Gastrocnemius medialis (tissue), 4 donors: Measurements from ENCODE around the gene TMUB1.

Experiments used
- POLR2A ChIP-seq, 2 donors: fragments of 450-650 bp; IDR thresholded peaks; one replicate each; pipeline ENCODE4 v1.6.1; 2017; ENCODE audit warnings: antibody characterized with exemption in 2 of 2, mild to moderate bottlenecking in 2 of 2, moderate library complexity in 2 of 2
- TF ChIP-seq, protein P1 (sequence below), 5 experiments: fragments of 450-650 bp in 3 of 5; fragments of 200-600 bp in 2 of 5; sonication (generic) in 2 of 5; IDR thresholded peaks in 4 of 5; conservative IDR thresholded peaks in 1 of 5; 1 replicate in 4 of 5; 2 replicates in 1 of 5; pipeline ENCODE4 v1.5.1; 2016 to 2019; ENCODE audit warnings: antibody characterized with exemption in 5 of 5, mild to moderate bottlenecking in 3 of 5, moderate library complexity in 3 of 5

DNA sequence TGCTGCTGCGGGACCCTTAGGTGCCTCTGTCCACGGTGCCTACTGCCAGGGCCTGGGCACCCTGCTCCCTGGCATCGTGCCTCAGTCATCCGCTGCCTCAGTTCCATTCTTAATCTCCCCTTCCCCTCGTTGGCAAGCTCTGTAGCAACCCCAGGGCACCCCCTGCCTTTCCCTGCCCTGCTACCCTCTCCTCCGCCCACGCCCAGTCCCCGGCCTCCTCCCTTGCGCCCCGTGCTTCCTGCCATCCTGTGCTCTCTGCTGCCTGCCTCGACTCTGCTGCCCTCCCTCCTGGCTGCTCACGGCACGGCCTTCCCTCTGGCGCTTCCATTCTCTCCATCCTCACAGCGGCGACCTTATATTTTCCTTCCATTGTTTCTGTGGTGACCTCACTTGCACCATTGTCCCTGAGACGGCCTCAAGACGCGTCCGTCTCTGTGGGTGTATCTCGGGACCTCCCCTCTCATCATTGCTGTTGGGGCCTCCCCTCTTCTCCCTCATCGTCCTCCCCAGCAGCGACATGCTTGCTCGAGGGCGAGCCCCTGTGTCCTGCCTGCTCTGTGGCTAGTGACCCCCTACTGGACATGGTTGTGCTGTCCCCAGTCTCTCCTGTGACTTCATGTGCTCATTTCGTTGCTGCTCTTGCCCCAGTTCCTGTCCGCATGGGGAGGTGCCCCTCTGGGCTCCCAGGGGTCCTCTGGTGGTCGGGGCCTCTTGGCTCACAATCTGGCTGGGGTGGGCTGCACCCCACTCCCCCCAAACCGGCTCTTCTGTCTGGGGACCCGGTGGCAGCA is 38.3 kb upstream of the TMUB1 start:
- TF ChIP-seq, protein P1, sequence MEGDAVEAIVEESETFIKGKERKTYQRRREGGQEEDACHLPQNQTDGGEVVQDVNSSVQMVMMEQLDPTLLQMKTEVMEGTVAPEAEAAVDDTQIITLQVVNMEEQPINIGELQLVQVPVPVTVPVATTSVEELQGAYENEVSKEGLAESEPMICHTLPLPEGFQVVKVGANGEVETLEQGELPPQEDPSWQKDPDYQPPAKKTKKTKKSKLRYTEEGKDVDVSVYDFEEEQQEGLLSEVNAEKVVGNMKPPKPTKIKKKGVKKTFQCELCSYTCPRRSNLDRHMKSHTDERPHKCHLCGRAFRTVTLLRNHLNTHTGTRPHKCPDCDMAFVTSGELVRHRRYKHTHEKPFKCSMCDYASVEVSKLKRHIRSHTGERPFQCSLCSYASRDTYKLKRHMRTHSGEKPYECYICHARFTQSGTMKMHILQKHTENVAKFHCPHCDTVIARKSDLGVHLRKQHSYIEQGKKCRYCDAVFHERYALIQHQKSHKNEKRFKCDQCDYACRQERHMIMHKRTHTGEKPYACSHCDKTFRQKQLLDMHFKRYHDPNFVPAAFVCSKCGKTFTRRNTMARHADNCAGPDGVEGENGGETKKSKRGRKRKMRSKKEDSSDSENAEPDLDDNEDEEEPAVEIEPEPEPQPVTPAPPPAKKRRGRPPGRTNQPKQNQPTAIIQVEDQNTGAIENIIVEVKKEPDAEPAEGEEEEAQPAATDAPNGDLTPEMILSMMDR (IDR thresholded peaks at IDR 0.05 in 4 of 5, conservative IDR thresholded peaks at IDR 0.05 in 1 of 5): no peak
- no peak for TF ChIP-seq POLR2A (IDR thresholded peaks at IDR 0.05)
